Left ventricle myocardium inferior (tissue), 1 donor: Measurements from ENCODE around the gene DZIP3. TPM values are rescaled to one million over a fixed set of nuclear protein-coding genes. Genes with fewer than 3 reads are reported as not detected.
"Not testable (repeated sequence)": the region's sequence is repeated elsewhere in the genome, so short reads cannot be mapped to it uniquely, and the experiment has no call there.

Experiments
- DNase-seq: peaks from one replicate; pipeline ENCODE4 v3.0.0-alpha.2; 2020
- H3K27ac ChIP-seq: fragments of 200-600 bp; replicated peaks from 2 replicates; pipeline ENCODE4 v1.8.0; 2021
- H3K27me3 ChIP-seq: fragments of 200-600 bp; 2 replicates; pipeline ENCODE4 v1.8.0; 2021; ENCODE audit warnings: low read depth
- H3K36me3 ChIP-seq: fragments of 200-600 bp; 2 replicates; pipeline ENCODE4 v1.8.0; 2021
- H3K4me1 ChIP-seq: fragments of 200-600 bp; 2 replicates; pipeline ENCODE4 v1.8.0; 2021
- H3K4me3 ChIP-seq: fragments of 200-600 bp; 2 replicates; pipeline ENCODE4 v1.8.0; 2021; ENCODE audit warnings: mild to moderate bottlenecking, moderate library complexity
- H3K9me3 ChIP-seq: fragments of 200-600 bp; replicated peaks from 2 replicates; pipeline ENCODE4 v1.8.0; 2021
- CTCF ChIP-seq: fragments of 200-600 bp; IDR thresholded peaks from 2 replicates; pipeline ENCODE4 v1.8.0; 2021; ENCODE audit warnings: antibody characterized with exemption, mild to moderate bottlenecking, borderline replicate concordance
- intact Hi-C: fragments of 100-400 bp; cut with micrococcal nuclease; formaldehyde crosslinking; loops from one replicate; pipeline ENCODE4 v1.11.0; 2022
- total RNA-seq: library from RNA; stranded (reverse); fragmentation: NEBNext Ultra II Directional; extraction: Animal tissue kit (Norgen Biotek cat#: 25700); gene quantifications from one replicate; pipeline ENCODE4 v1.2.1, GENCODE V29; 2021
- donor health status: DM: no; HTN: yes; CAD: no; lungs with severe emphysema.

Gene DZIP3
- total RNA-seq, 1 donor from 2014 or later = 23.9 TPM

- DNase-seq = no peak
- H3K27ac ChIP-seq = no peak overlapping the region
- H3K36me3 ChIP-seq = peaks cover 31% of the 10 kb centered on the region
- intact Hi-C loops = loop anchor here (10.0 kb wide), 1 partner anchor 247 kb away; no protein-coding TSS in a partner anchor
- no peak for TF ChIP-seq CTCF
- no peaks in the 10 kb centered on the region for H3K4me1 ChIP-seq
- no peaks in the 10 kb centered on the region for H3K9me3 ChIP-seq
- no peaks in the 10 kb centered on the region for H3K27me3 ChIP-seq
- H3K4me3 ChIP-seq = no peak overlapping the region
These were observed 77.8 kb downstream of the DZIP3 start for GRCh38 chr3:108667312-108667711.

DNA sequence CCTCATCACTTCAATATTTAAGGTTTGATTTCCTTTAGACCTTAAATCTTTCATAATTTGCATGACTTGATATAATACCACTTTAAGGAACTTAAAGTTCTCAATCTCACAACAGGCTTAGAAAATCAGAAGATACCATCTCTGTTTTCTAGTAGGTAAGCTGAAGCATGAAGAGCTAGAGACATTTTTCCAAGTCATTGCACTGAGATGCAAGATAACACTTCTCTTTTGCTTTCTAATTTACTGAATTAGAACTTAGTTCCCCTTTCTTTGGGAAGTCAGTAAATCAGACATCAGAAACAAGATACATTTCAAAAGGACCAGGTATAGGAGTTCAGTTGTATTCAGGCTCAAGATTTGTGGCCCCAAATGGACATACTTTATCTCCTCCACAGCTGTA is 79.7 kb downstream of the DZIP3 start:
- DNase-seq = no peak
- no peaks in the 10 kb centered on the region for H3K9me3 ChIP-seq
- H3K27me3 ChIP-seq = no peaks in the 10 kb centered on the region
- no peak overlapping the region for H3K27ac ChIP-seq
- H3K4me1 ChIP-seq = no peaks in the 10 kb centered on the region
- intact Hi-C loops = loop anchor here (10.0 kb wide), 1 partner anchor 246 kb away; no protein-coding TSS in a partner anchor
- H3K36me3 ChIP-seq = peaks cover 37% of the 10 kb centered on the region
- no peak for TF ChIP-seq CTCF
- no peak overlapping the region for H3K4me3 ChIP-seq

DNA sequence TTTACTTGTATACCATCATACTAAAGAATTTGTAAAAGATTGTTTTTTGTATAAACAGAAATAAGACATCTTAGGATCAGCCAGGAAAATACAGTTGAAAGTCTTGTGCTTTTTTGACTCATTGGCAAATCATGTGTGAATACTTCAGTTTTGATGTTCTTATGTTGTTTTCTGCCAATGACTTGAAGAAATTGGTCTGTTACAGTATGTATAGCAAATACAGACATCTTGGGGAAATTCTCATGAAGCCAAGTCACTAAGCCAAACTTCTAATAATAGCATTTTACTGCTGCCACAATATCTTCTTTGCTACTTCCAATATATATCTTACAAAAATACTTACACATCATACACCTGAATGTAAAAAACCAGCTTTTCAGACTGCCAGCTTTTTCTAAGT is 83.2 kb downstream of the DZIP3 start:
- Histone ChIP-seq H3K4me1 (no peaks in the 10 kb centered on the region), H3K27me3 (no peaks in the 10 kb centered on the region), H3K27ac (no peak overlapping the region), H3K4me3 (no peak overlapping the region), H3K9me3 (no peaks in the 10 kb centered on the region), H3K36me3 (peaks cover 33% of the 10 kb centered on the region)
- no peak for DNase-seq
- intact Hi-C loops = no loop called here
- no peak for TF ChIP-seq CTCF

GRCh38 chr3:108673988-108674661 is 84.6 kb downstream of the DZIP3 start:
- no peak for DNase-seq
- intact Hi-C loops = no loop called here
- Histone ChIP-seq H3K4me1 (no peaks in the 10 kb centered on the region), H3K36me3 (peaks cover 41% of the 10 kb centered on the region), H3K27me3 (no peaks in the 10 kb centered on the region), H3K27ac (no peak overlapping the region), H3K4me3 (no peak overlapping the region), H3K9me3 (no peaks in the 10 kb centered on the region)
- TF ChIP-seq CTCF = no peak

DNA sequence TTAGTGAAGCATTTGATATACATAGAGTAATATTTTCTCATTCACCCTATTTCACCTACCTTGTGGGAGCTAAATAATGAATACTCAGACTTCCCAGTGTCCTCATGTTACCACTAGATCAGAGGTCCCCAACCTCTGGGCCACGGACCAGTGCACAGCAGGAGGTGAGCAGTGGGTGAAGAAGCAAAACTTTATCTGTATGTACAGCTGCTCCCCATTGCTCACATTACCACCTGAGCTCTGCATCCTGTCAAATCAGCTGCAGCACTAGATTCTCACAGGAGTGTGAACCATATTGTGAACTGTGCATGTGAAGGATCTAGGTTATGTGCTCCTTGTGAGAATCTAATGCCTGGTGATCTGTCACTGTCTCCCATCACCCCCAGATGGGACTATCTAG is 88.3 kb downstream of the DZIP3 start:
- no peak for DNase-seq
- Histone ChIP-seq H3K4me1 (no peaks in the 10 kb centered on the region), H3K27ac (no peak overlapping the region), H3K36me3 (peaks cover 34% of the 10 kb centered on the region), H3K27me3 (no peaks in the 10 kb centered on the region), H3K4me3 (no peak overlapping the region), H3K9me3 (no peaks in the 10 kb centered on the region)
- intact Hi-C loops = no loop called here
- no peak for TF ChIP-seq CTCF

DNA sequence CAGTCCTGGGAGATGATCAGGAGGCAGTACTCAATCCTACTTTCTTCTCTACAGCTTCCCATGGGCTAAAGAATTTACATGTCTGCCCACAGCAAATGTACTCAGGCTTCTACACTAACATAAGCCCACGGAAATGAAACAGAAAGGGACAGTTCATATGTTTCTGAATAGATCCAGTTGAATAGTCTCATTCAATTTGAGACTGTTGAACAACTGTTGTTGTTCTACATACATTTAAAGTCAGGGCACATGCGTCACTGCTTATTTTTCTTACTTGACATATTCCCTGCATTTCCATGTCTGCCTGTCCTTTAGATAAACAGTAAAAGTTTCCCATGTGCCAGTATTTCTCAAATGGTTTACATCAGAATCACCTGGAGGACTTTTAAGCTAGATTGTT is 102.8 kb downstream of the DZIP3 start:
- H3K36me3 ChIP-seq = peaks cover 72% of the 10 kb centered on the region

More for the DNA sequence above, 102.8 kb downstream of the DZIP3 start:
- DNase-seq, H3K4me3 ChIP-seq, H3K4me1 ChIP-seq, intact Hi-C loops, H3K9me3 ChIP-seq, H3K27me3 ChIP-seq, H3K27ac ChIP-seq: not testable (repeated sequence)
